ENCODE measurements around the gene RGCC. TPM values are rescaled to one million over a fixed set of nuclear protein-coding genes. Genes with fewer than 3 reads are reported as not detected.
A peak's percentile ranks its signal among the peaks of the same experiment; 100 is the strongest.
"Not testable (repeated sequence)": the region's sequence is repeated elsewhere in the genome, so short reads cannot be mapped to it uniquely, and the experiment has no call there.

The RGCC gene
- total RNA-seq, result 20.7 TPM

DNA sequence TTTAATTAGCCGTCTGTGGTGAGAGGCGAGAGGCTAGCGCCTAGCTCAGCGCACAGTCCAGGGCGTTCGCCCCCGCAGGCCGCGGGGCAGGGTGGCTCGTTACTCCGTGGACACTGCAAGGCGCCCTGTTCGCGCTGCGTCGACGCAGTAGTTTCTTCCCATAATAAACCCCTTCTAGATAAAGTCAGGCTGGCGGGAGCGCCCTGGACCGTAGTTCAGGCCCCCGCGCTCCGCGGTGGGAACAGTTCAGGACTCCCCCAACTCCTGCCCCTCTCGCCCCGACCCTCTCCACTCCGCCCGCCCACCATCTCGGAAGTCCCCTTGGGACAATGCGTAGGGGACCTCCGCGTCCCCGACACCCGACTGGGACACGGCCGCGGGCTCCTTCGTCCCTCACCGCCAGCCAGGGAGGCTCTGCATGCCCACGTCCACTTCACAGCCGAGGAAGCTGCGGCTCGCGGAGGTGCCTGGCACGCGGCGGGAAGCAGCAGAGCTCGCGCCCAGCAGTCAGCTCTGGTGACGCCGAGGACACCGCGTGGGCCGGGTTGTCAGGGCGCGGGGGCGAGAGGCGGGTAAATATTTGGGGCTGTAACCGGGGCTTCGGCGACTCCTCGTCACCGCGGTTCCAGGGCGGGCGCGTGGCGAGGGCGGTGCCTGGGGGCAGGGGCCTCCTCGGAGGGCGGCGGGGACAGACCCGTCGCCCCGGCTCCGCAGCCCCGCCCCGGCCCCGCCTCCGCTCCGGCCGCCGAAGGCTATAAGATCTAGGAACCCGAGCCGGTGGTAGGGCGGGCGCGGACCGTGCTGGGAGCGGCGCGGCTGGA is at the start of gene RGCC:
Gene RGCC, plus strand, starts transcription at position 783 of the 821 bp plus-strand sequence. CDS start 158 bp downstream, outside the sequence.
- peak; percentile 88 to 95 (median 94) for DNase-seq (ENCODE audit: low read depth in 2 of 3, low spot score in 2 of 3)

- no peak for DNase-seq (ENCODE audit: low read depth in 2 of 3, low spot score in 2 of 3)
Observed at GRCh38 chr13:41408121-41408520, 49.2 kb upstream of the RGCC start.

DNA sequence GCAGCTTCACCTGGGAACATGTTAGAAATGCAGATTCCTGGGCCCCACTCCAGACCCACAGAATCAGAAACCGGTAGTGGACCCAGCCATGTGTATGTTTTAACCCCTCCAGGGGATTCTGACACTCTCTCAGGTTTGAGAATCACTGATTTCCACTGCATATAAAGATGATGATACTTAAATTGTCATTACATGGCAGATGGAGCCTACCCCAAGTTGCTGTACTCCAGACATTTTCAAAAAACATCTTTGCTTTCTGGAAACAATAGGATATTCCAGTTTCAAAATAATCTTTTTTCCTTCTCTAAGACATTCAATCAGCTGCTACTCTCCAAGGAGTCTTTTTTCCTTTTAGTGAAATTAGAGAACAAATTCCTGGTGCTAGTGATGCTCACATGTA is 48.6 kb upstream of the RGCC start:
- DNase-seq (ENCODE audit: low read depth in 2 of 3, low spot score in 2 of 3), result no peak

DNA sequence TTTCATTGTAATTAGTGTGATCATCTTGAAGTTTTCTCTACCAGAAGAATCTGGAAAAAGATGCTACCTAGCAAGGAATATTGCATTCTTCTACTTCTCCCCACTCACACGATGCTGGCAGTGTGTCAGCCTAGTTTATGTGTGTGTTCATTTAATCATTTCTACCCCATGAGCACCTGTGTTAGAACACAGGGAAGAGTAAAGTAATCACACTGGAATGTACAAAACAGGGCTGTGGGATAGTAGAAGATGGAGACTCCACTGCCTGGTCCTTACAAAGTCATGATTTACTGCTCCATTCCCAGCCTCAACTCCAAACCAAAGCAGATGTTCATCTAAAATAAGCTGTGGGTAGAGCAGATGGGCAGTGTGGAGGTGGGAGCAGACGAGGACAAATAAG is 47.7 kb upstream of the RGCC start:
- no peak for DNase-seq (ENCODE audit: low read depth in 2 of 3, low spot score in 2 of 3)

DNA sequence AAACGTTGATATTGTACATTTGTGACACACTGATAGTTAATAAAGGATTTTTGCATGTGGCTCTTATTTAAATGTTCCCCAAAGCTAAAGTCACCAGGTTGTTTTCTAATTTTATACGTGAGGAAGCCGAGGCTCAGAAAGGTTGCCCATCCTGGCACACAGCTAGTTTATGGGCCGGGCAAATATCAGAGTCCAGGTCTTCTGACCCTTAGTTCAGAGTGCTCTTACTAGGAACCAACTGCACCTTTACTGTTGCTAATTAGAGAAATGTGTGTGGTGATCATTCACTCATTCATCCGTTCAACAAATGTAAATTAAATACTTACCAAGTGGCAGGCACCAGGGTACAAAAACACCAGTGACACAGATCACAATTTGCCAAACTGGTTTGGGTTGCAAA is 46.3 kb upstream of the RGCC start:
- no peak for DNase-seq (ENCODE audit: low read depth in 2 of 3, low spot score in 2 of 3)

- DNase-seq (ENCODE audit: low read depth in 2 of 3, low spot score in 2 of 3), result peak in 2 of 3 donors; percentile 33 to 58
Observed at GRCh38 chr13:41411522-41411921, 45.8 kb upstream of the RGCC start.

DNA sequence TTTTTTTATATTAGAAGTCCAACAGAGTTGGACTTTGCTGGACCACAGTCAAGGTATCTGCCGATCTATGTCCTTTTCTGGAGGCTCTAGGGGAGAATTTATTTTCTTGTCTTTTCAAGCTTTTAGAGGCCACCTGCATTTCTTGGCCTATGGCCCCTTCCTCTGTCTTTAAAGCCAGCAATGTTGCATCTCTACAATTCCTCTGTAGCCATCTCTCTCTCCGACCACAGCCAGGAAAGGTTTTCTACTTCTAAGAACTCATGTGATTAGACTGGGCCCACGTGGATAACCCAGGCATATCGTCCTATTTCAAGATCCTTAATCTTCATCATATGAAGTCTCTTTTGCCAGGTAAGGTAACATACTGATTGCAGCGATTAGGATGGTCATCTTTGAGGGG is 43.5 kb upstream of the RGCC start:
- DNase-seq (ENCODE audit: low read depth in 2 of 3, low spot score in 2 of 3), result no peak

GRCh38 chr13:41416276-41416675 is 41.1 kb upstream of the RGCC start:
- no peak for DNase-seq (ENCODE audit: low read depth in 2 of 3, low spot score in 2 of 3)

DNA sequence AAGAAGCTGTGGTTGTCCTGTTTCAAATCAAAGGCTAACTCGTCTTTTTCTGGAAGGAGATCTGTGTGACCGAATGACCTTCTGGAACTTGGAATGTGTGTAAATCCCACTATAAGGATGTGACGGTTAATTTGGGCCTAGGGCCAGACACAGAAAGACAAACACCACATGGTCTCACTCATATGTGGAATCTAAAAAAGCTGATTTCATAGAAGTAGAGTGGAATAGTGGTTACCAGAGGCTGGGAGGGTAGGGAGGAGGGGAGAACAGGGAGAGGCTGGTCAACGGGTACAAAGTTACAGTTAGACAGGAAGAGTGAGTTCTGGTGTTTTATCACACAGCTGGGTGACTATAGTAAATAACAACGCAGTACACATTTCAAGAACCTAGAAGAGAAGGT is 39.3 kb upstream of the RGCC start:
- no peak for DNase-seq (ENCODE audit: low read depth in 2 of 3, low spot score in 2 of 3)

DNA sequence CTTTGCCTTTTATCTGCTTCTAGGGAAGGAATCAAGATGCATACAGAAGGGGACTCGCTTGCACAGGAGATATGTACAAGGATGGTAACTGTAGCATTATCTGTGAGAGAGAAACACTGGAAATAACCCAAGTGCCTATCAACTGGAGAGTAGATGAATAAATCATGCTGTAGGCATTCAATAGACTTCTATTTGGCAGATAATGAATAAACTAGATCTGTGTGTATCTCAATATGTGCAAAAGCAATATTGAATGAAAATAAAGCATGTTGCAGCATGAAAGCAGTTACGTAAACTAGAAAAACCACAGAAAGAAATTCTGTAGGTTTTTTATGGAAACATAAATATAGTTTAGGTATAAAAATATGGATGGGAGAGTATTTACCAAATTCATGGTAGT is 38.6 kb upstream of the RGCC start:
- DNase-seq (ENCODE audit: low read depth in 2 of 3, low spot score in 2 of 3), result no peak

- DNase-seq (ENCODE audit: low read depth in 2 of 3, low spot score in 2 of 3), result no peak
Observed at GRCh38 chr13:41419206-41419605, 38.1 kb upstream of the RGCC start.

DNA sequence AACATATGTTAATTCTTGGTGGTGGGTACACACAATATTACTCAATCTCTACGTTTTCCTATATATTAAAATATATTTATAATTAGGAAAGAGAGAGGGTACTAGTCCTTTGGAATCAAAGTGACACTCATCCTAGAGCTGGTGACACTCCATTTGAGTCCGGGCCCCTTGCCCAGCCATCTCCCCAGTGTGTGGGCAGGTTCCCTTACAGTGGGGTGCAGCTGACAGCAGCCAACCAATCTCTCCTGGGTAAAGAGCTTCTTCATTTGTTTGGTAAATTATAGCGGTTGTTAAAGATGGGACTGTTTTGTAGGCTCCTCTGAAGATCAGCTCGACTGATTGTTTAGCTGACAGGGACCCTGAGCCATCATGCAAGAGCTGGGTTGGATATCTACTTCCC is 37.2 kb upstream of the RGCC start:
- DNase-seq (ENCODE audit: low read depth in 2 of 3, low spot score in 2 of 3), result no peak

DNA sequence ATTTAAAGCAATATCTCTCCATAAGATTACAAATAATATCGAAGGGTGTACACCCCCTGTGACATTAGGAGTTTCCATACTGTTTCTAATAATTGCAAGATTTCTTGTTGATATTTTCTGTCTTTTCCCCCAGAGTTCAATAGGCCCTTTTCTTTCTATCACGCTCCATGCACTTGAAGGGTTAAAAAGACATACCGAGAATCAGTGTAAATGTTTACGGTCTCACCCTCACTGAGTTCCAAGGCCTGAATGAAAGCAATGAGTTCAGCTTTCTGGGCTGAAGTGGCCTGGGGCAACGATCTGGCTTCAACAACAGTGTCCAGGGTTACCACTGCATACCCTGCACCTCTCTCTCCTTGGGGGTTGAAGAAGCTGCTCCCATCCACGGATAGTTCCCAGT is 36.0 kb upstream of the RGCC start:
- not testable (repeated sequence) for DNase-seq (ENCODE audit: low read depth in 2 of 3, low spot score in 2 of 3)

- DNase-seq (ENCODE audit: low read depth in 2 of 3, low spot score in 2 of 3), result not testable (repeated sequence)
Observed at GRCh38 chr13:41421983-41422382, 35.4 kb upstream of the RGCC start.

GRCh38 chr13:41423259-41423658 is 34.1 kb upstream of the RGCC start:
- not testable (repeated sequence) for DNase-seq (ENCODE audit: low read depth in 2 of 3, low spot score in 2 of 3)

- not testable (repeated sequence) for DNase-seq (ENCODE audit: low read depth in 2 of 3, low spot score in 2 of 3)
Observed at GRCh38 chr13:41424675-41425074, 32.7 kb upstream of the RGCC start.

DNA sequence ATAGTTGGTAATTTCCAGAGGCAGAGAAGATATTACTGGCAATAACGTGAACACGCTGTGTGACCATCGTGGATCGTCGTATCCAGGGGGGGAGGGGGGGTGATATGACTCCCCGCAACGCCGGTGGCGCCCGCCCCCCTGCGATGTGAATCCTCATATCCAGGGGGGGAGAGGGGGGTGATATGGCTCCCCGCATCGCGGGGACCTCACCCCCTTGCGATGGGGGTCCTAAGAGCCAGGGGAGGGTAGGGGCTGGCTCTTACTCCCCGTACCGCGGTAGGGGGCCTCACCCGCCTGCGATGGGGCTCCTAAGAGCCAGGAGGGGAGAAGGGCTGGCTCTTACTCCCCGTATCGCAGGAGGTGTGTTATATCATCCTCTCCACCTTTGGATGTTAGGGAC is 31.3 kb upstream of the RGCC start:
- DNase-seq (ENCODE audit: low read depth in 2 of 3, low spot score in 2 of 3), result peak in 1 of 3 donors; percentile 19

DNA sequence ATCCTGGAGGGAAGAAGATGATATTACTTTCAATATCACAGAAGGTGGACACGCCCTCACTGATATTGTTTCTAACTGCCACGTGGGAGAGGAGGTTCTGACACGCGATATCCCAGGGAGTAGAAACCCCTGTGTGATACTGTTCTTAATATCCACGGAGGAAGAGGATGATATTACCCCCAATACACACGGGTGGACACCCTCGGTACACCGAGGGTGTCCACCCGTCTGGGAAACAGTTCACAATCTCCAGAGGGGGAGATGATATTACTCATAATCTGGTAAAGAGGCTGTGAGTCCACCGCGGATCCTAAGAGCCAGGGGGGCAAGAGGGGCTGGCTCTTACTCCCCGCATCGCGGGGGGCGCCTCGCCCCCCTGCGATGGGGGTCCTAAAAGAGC is 29.7 kb upstream of the RGCC start:
- DNase-seq (ENCODE audit: low read depth in 2 of 3, low spot score in 2 of 3), result no peak

GRCh38 chr13:41428155-41428554 is 29.2 kb upstream of the RGCC start:
- DNase-seq (ENCODE audit: low read depth in 2 of 3, low spot score in 2 of 3), result peak in 2 of 3 donors; percentile 23 to 35

DNA sequence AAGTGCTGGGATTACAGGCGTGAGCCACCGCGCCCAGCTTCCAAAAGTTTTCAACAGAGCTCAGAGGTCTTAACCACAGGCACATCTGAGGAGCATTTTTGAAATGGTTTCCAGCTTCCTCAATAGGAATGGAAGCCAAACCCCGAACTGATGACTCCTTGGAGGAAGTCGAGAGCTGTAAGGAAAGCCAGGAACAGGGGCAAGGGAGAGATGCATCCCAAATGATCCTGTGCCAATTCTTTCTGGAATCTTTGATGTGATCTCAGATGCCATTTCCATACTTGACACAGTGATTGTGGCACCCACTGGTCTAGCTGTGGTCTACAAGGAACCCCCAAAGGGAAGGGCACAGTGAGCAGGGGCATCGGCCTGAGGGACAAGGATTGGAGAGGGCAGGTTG is 23.3 kb upstream of the RGCC start:
- not testable (repeated sequence) for DNase-seq (ENCODE audit: low read depth in 2 of 3, low spot score in 2 of 3)

GRCh38 chr13:41434831-41435520 is 22.4 kb upstream of the RGCC start:
- DNase-seq (ENCODE audit: low read depth in 2 of 3, low spot score in 2 of 3), result no peak

- no peak for DNase-seq (ENCODE audit: low read depth in 2 of 3, low spot score in 2 of 3)
Observed at GRCh38 chr13:41443969-41444368, 13.4 kb upstream of the RGCC start.

Measured in hematopoietic multipotent progenitor cell (in vitro differentiated cells).